ENCODE results near the gene GOLGA8S. TPM values are rescaled to one million over a fixed set of nuclear protein-coding genes. Genes with fewer than 3 reads are reported as not detected.

The GOLGA8S gene
- total RNA-seq, 2 experiments from 2014 or later = 0.14 TPM

DNA sequence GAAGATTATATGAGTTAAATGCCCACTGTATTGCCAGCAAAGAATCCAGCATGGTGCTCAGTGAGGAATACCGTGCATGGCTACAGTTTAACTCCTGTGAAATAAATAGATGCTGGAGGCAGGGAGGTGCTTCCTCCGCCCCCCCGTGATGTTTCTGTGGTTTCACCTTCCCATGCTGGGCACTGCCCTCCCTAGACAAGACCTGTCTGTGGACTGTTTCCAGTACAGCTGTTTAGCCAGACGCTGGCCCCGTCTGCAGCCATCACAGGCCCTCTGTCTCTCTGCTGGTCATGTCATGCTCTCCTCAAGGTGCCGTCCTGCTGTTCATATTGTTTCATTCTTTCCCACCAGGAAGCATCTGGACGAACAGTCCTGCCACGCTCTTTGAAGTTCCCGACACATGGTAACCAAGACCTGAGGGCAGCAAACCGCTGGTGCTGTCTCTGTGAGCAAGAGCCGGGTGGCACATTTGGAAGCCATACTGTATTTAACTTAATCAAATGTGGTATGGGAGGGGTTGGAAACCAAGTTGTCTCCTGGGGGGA lies 31.4 kb downstream of the GOLGA8S start:
- no peak for ATAC-seq (ENCODE audit: poor library complexity)
- H3K4me3 ChIP-seq (ENCODE audit: low read length) = no peak overlapping the region
- intact Hi-C loops (cut with DNase I, micrococcal nuclease) = no loop called here
- Mint-ChIP-seq H3K4me3 (no peak overlapping the region), H3K9me3 (no peaks in the 10 kb centered on the region), H3K36me3 (ENCODE audit: low read depth) (no peaks in the 10 kb centered on the region), H3K27me3 (peaks cover 10% of the 10 kb centered on the region), H3K27ac (no peak overlapping the region), H3K4me1 (ENCODE audit: low read depth) (no peaks in the 10 kb centered on the region)
- POLR2A ChIA-PET = no interaction called here
- CTCF ChIA-PET = no interaction called here
- TF ChIP-seq, protein P1, sequence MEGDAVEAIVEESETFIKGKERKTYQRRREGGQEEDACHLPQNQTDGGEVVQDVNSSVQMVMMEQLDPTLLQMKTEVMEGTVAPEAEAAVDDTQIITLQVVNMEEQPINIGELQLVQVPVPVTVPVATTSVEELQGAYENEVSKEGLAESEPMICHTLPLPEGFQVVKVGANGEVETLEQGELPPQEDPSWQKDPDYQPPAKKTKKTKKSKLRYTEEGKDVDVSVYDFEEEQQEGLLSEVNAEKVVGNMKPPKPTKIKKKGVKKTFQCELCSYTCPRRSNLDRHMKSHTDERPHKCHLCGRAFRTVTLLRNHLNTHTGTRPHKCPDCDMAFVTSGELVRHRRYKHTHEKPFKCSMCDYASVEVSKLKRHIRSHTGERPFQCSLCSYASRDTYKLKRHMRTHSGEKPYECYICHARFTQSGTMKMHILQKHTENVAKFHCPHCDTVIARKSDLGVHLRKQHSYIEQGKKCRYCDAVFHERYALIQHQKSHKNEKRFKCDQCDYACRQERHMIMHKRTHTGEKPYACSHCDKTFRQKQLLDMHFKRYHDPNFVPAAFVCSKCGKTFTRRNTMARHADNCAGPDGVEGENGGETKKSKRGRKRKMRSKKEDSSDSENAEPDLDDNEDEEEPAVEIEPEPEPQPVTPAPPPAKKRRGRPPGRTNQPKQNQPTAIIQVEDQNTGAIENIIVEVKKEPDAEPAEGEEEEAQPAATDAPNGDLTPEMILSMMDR (IDR thresholded peaks at IDR 0.05) = no peak
- no peaks in the 10 kb centered on the region for H3K9me3 ChIP-seq (ENCODE audit: control insufficient read depth in 1 of 2, insufficient read depth in 1 of 2, low read length in 2 of 2)
- H3K27me3 ChIP-seq (ENCODE audit: control insufficient read depth in 1 of 2, insufficient read depth in 2 of 2, low read length in 2 of 2) = no peaks in the 10 kb centered on the region
- H3K27ac ChIP-seq (ENCODE audit: low read depth in 1 of 2, low read length in 2 of 2) = no peak overlapping the region
- no peak for DNase-seq
- no peaks in the 10 kb centered on the region for H3K4me1 ChIP-seq (ENCODE audit: insufficient read depth, low read length)
- no peaks in the 10 kb centered on the region for H3K36me3 ChIP-seq (ENCODE audit: insufficient read depth, low read length)

DNA sequence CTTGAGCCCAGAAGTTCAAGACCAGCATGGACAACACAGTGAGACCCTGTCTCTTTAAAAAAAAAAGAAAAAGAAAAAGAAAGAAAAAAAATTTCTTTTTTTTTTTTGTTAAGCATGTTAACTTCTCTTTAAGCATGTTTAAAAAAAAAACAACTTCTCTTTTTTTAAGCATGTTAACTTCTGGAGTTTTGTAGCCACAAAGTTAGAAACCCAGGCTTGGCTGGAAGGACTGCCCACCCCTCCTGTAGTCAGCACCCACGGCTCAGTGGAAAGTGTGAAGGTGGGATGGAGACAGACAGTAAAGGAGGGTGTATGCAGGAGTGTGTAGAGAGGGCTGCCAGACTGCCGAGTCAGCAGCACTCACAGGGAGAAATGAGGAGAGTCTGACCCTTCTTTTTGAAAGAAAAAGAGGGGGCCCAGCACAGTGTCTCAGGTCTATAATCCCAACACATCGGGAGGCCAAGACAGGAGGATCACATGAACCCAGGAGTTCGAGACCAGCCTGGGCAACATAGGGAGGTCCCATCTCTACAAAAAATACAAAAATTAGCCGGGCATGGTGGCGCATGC lies 33.2 kb downstream of the GOLGA8S start:
- no peaks in the 10 kb centered on the region for H3K9me3 ChIP-seq (ENCODE audit: control insufficient read depth in 1 of 2, insufficient read depth in 1 of 2, low read length in 2 of 2)
- H3K9me3 Mint-ChIP-seq = no peaks in the 10 kb centered on the region
- no peak overlapping the region for H3K4me3 Mint-ChIP-seq
- POLR2A ChIA-PET = no interaction called here
- H3K27ac Mint-ChIP-seq = no peak overlapping the region
- intact Hi-C loops (cut with DNase I, micrococcal nuclease) = no loop called here
- DNase-seq (no peak), ATAC-seq (ENCODE audit: poor library complexity) (no peak)
- H3K4me3 ChIP-seq (ENCODE audit: low read length) = no peak overlapping the region
- H3K36me3 Mint-ChIP-seq (ENCODE audit: low read depth) = no peaks in the 10 kb centered on the region
- H3K4me1 Mint-ChIP-seq (ENCODE audit: low read depth) = no peaks in the 10 kb centered on the region
- CTCF ChIA-PET = no interaction called here
- H3K27me3 ChIP-seq (ENCODE audit: control insufficient read depth in 1 of 2, insufficient read depth in 2 of 2, low read length in 2 of 2) = no peaks in the 10 kb centered on the region
- no peaks in the 10 kb centered on the region for H3K4me1 ChIP-seq (ENCODE audit: insufficient read depth, low read length)
- no peak overlapping the region for H3K27ac ChIP-seq (ENCODE audit: low read depth in 1 of 2, low read length in 2 of 2)
- TF ChIP-seq, protein P1 (IDR thresholded peaks at IDR 0.05) = no peak
- H3K27me3 Mint-ChIP-seq = peaks cover 14% of the 10 kb centered on the region
- no peaks in the 10 kb centered on the region for H3K36me3 ChIP-seq (ENCODE audit: insufficient read depth, low read length)

DNA sequence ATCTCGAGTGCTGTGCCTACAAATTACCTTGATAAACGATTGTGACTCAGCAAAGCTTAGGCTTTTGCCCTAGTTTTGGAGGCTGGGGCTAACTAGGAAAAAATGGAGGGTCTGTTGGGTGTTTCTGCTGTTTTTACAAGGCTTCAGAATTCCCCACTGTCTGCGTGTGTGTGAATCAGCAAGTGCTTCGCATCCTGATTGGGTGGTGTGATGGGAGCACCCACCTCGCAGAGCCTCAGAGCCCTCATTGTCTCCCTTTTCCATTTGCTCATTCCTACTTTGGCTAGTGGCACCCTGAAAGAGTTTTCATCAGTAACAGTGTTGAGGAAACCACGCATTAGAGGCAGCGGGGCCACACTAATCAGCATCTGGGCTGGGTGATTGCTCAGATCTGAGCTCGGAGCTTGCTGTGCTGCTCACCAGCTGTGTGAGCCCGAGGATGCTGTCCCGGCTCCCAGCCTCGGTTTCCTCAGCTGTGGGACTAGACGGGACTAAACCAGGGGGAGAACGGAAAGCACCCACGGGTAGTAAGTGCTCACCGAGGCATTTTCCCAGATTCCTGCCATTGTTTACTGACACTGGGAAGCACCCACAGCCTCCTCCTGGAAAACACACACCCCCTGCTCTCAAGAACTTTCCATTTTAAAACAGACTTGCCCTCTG lies 40.6 kb downstream of the GOLGA8S start:
- Histone ChIP-seq H3K27me3 (ENCODE audit: control insufficient read depth in 1 of 2, insufficient read depth in 2 of 2, low read length in 2 of 2) (no peaks in the 10 kb centered on the region), H3K9me3 (ENCODE audit: control insufficient read depth in 1 of 2, insufficient read depth in 1 of 2, low read length in 2 of 2) (no peaks in the 10 kb centered on the region), H3K4me1 (ENCODE audit: insufficient read depth, low read length) (no peaks in the 10 kb centered on the region), H3K4me3 (ENCODE audit: low read length) (no peak overlapping the region), H3K36me3 (ENCODE audit: insufficient read depth, low read length) (no peaks in the 10 kb centered on the region), H3K27ac (ENCODE audit: low read depth in 1 of 2, low read length in 2 of 2) (no peak overlapping the region)
- TF ChIP-seq, protein P1 (IDR thresholded peaks at IDR 0.05) = no peak
- CTCF ChIA-PET = no interaction called here
- POLR2A ChIA-PET = no interaction called here
- no peak for ATAC-seq (ENCODE audit: poor library complexity)
- H3K4me1 Mint-ChIP-seq (ENCODE audit: low read depth) = no peaks in the 10 kb centered on the region
- no peak overlapping the region for H3K4me3 Mint-ChIP-seq
- no peak overlapping the region for H3K27ac Mint-ChIP-seq
- H3K27me3 Mint-ChIP-seq = peaks cover 13% of the 10 kb centered on the region
- no peaks in the 10 kb centered on the region for H3K36me3 Mint-ChIP-seq (ENCODE audit: low read depth)
- no peaks in the 10 kb centered on the region for H3K9me3 Mint-ChIP-seq
- DNase-seq = no peak
- intact Hi-C loops (cut with DNase I, micrococcal nuclease) = no loop called here

Measured in CD4-positive, alpha-beta T cell (primary cell).